Uterus (tissue), 4 donors: ENCODE data around the gene RPS17. TPM values are rescaled to one million over a fixed set of nuclear protein-coding genes. Genes with fewer than 3 reads are reported as not detected.

Source experiments
- DNase-seq, 2 donors: peaks; one replicate each; pipeline ENCODE4 v3.0.0-alpha.2; 2019 to 2020
- H3K27ac ChIP-seq, 2 donors: fragments of 200-600 bp; sonication (generic); 1 replicate in 1 of 2; 2 replicates in 1 of 2; pipeline ENCODE4 v1.5.1; 2016 to 2018
- H3K27me3 ChIP-seq, 2 donors: fragments of 200-600 bp; sonication (generic); one replicate each; pipeline ENCODE4 v1.5.1; 2018 to 2019; ENCODE audit warnings: control low read depth in 1 of 2
- H3K36me3 ChIP-seq, 2 donors: fragments of 200-600 bp; sonication (generic); one replicate each; pipeline ENCODE4 v1.5.1; 2019; ENCODE audit warnings: control low read depth in 1 of 2
- H3K4me1 ChIP-seq, 2 donors: fragments of 200-600 bp; sonication (generic); one replicate each; pipeline ENCODE4 v1.5.1; 2018 to 2019; ENCODE audit warnings: control low read depth in 1 of 2
- H3K4me3 ChIP-seq, 2 donors: fragments of 200-600 bp; sonication (generic); 1 replicate in 1 of 2; 2 replicates in 1 of 2; pipeline ENCODE4 v1.5.1; 2018 to 2019; ENCODE audit warnings: mild to moderate bottlenecking in 1 of 2
- H3K9me3 ChIP-seq, 2 donors: fragments of 200-600 bp; sonication (generic); one replicate each; pipeline ENCODE4 v1.5.1; 2019; ENCODE audit warnings: control low read depth in 1 of 2
- POLR2A ChIP-seq, 2 donors: fragments of 450-650 bp; IDR thresholded peaks; one replicate each; pipeline ENCODE4 v1.6.1; 2016; ENCODE audit warnings: antibody characterized with exemption in 2 of 2, mild to moderate bottlenecking in 1 of 2, moderate library complexity in 1 of 2
- intact Hi-C: fragments of 100-400 bp; cut with DNase I; formaldehyde crosslinking; loops from one replicate; pipeline ENCODE4 v1.15.1; 2023; ENCODE audit warnings: low total_unique reads
- total RNA-seq, 4 donors: library from RNA; depleted of rRNA in 3 of 4; stranded (reverse); fragments of >200 nt in 3 of 4; gene quantifications; one replicate each; pipeline versions ENCODE4 v1.1.0 to v1.2.4, GENCODE V29; 2014 to 2023
- TF ChIP-seq, protein P1 (sequence below), 4 experiments: fragments of 200-600 bp in 2 of 4; fragments of 450-650 bp in 2 of 4; sonication (generic) in 2 of 4; IDR thresholded peaks; one replicate each; pipeline ENCODE4 v1.5.1; 2016 to 2019; ENCODE audit warnings: antibody characterized with exemption in 4 of 4, mild to moderate bottlenecking in 2 of 4, moderate library complexity in 1 of 4
- donor health status: DM: yes; HTN: yes; CAD: no.

The RPS17 gene
- 1,000 to 10,000 TPM in 3 of 4 donors, 100 to 1,000 TPM in 1; 754 to 4,808 (median 3,201) TPM for total RNA-seq

DNA sequence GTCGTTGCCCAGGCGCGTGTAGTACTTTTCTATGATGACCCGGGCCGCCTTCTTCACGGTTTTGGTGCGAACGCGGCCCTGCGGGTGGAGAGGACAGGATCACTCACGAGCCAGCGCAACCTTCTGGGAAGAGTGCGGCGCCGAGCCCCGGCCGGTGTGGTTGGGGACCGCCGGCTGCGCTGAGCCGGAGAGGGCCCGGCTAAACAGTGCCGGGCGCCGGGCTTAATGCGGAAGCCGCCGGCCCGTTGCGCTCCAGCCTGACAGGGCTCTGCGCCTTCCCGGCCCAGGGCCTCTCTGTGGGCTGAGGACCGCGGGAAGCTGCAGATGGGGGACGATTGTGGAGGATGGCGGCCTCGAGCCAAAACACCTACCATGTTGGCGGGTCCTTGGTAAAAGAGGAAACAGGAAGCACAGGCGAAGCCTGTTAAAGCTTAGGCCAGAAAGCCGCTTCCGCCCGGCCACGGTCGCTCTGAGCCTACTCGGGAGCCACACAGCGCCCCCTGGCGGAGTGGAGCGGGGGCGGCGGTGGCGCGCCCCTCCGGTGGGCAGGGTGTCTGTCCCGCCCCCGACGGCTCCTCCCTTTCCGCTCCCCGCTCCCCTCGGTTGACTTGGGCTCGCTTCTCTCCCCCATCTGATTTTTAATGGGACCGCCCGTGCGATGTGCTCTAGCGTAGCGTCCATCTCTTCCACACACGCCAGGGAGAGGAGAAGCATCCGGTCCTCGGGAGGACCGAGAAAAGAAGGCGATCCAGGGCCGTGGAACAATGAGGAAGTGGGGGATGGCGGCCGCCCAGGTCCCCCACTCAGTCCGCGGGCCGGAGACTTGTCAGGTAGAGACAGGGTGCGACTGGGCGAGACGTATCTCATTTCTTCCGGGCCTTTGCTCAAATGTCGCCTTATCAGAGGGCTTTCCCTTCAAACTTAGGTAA lies at the start of gene RPS17:
TSS of gene RPS17 (minus strand) at position 403 of the 929 bp plus-strand sequence. CDS start at position 374, 29 bp downstream.
- intact Hi-C loops, result no loop called here
- no peaks in the 10 kb centered on the region for H3K36me3 ChIP-seq
- no peaks in the 10 kb centered on the region for H3K9me3 ChIP-seq
- no peaks in the 10 kb centered on the region for H3K27me3 ChIP-seq
- peak within 1 kb of the TSS; percentile 92 to 94 for H3K27ac ChIP-seq
- DNase-seq, result peak; percentile 96 to 98
- peak within 1 kb of the TSS; percentile 79 to 89 for H3K4me3 ChIP-seq
- peaks cover 0 to 4% of the 10 kb centered on the region in 2 donors for H3K4me1 ChIP-seq
- TF ChIP-seq, protein P1, sequence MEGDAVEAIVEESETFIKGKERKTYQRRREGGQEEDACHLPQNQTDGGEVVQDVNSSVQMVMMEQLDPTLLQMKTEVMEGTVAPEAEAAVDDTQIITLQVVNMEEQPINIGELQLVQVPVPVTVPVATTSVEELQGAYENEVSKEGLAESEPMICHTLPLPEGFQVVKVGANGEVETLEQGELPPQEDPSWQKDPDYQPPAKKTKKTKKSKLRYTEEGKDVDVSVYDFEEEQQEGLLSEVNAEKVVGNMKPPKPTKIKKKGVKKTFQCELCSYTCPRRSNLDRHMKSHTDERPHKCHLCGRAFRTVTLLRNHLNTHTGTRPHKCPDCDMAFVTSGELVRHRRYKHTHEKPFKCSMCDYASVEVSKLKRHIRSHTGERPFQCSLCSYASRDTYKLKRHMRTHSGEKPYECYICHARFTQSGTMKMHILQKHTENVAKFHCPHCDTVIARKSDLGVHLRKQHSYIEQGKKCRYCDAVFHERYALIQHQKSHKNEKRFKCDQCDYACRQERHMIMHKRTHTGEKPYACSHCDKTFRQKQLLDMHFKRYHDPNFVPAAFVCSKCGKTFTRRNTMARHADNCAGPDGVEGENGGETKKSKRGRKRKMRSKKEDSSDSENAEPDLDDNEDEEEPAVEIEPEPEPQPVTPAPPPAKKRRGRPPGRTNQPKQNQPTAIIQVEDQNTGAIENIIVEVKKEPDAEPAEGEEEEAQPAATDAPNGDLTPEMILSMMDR (IDR thresholded peaks at IDR 0.05), result peak; percentile 98
- peak; percentile 72 to 85 for TF ChIP-seq POLR2A (IDR thresholded peaks at IDR 0.05)

DNA sequence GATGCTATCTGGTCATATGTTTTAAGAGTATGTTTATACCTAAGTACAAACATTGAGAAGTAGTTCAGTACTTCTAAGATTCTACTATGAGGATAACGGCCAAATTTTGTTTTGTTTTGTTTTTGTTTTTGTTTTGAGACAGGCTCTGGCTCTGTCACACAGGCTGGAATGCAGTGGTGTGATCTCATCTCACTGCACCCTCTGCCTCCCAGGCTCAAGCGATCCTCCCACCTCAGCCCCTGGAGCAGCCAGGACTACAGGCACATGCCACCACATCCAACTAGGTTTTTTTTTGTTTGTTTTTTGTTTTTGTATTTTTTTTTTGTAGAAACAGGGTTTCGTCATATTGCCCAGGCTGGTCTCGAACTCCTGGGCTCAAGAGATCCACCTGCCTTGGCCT lies 47.5 kb upstream of the RPS17 start:
- no peak for DNase-seq
- Histone ChIP-seq H3K9me3 (no peaks in the 10 kb centered on the region), H3K4me1 (no peaks in the 10 kb centered on the region), H3K36me3 (no peaks in the 10 kb centered on the region), H3K27me3 (no peaks in the 10 kb centered on the region), H3K4me3 (no peak overlapping the region), H3K27ac (no peak overlapping the region)
- intact Hi-C loops, result no loop called here
- TF ChIP-seq, protein P1 (IDR thresholded peaks at IDR 0.05), result no peak
- TF ChIP-seq POLR2A (IDR thresholded peaks at IDR 0.05), result no peak

DNA sequence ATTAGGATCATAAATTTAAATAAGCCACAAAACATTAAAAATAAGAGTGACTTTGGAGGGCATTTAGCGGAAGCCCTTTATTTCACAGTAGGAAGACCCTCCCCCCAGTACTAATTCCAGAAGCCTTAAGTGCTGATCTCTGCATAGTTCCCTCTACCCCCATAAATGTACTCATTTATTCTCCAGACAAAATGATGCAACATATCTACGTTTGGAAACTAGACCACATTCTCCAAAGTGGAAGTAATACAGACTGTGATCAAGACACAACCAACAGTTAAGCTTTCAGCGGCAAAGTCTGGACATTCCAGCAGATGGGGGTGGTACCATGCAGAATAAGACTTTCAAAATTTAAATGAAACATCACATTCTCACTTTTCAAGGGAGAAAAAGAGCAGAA lies 44.8 kb upstream of the RPS17 start:
- Histone ChIP-seq H3K4me3 (no peak overlapping the region), H3K4me1 (no peaks in the 10 kb centered on the region), H3K27me3 (no peaks in the 10 kb centered on the region), H3K9me3 (no peaks in the 10 kb centered on the region), H3K36me3 (no peaks in the 10 kb centered on the region), H3K27ac (no peak overlapping the region)
- no peak for TF ChIP-seq POLR2A (IDR thresholded peaks at IDR 0.05)
- TF ChIP-seq, protein P1 (IDR thresholded peaks at IDR 0.05), result no peak
- intact Hi-C loops, result no loop called here
- no peak for DNase-seq

DNA sequence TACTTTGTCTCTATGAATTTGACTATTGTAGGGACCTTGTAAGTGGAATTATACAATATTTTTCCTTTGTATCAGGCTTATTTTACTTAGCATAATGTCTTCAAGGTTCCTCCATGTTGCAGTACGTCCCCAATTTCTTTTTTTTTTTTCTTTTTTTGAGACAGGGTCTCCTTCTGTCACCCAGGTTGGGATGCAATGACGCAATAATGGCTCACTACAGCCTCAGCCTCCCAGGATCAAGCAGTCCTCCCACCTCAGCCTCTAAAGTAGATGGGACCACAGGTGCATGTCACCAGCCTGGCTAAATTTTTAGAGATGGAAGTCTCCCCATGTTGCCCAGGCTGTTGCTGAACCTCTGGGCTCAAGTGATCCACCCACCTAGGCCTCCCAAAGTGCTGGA lies 40.5 kb upstream of the RPS17 start:
- no peak for DNase-seq
- Histone ChIP-seq H3K36me3 (no peaks in the 10 kb centered on the region), H3K27ac (no peak overlapping the region), H3K27me3 (no peaks in the 10 kb centered on the region), H3K4me1 (no peaks in the 10 kb centered on the region), H3K9me3 (no peaks in the 10 kb centered on the region), H3K4me3 (no peak overlapping the region)
- intact Hi-C loops, result no loop called here
- TF ChIP-seq POLR2A (IDR thresholded peaks at IDR 0.05), result no peak
- TF ChIP-seq, protein P1 (IDR thresholded peaks at IDR 0.05), result no peak

DNA sequence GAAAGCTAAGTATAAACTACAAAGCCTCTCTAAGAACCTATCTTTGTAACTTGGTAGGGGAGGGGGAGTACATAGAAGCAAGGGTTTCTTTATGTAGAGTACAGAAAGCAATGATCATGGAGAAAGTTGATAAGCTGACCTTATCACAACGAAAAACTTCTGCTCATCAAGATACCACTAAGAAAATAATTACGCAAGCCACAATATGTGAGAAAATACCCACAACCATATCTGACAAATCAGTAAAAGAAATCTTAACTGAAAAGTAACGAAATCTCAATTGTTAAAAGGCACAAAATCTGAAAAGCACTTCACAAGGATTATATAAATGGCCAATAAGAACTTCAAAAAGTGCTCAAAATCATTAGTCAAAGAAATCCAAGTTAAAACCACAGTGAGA lies 35.1 kb upstream of the RPS17 start:
- no peaks in the 10 kb centered on the region for H3K9me3 ChIP-seq
- intact Hi-C loops, result no loop called here
- no peaks in the 10 kb centered on the region for H3K27me3 ChIP-seq
- no peak overlapping the region for H3K4me3 ChIP-seq
- TF ChIP-seq, protein P1 (IDR thresholded peaks at IDR 0.05), result no peak
- TF ChIP-seq POLR2A (IDR thresholded peaks at IDR 0.05), result no peak
- H3K27ac ChIP-seq, result no peak overlapping the region
- H3K4me1 ChIP-seq, result peaks cover 0 to 3% of the 10 kb centered on the region in 2 donors
- no peaks in the 10 kb centered on the region for H3K36me3 ChIP-seq
- no peak for DNase-seq
